ENCODE measurements around the gene UBE2I.
"Not testable (repeated sequence)": the region's sequence is repeated elsewhere in the genome, so short reads cannot be mapped to it uniquely, and the experiment has no call there.

The UBE2I gene

GRCh38 chr16:1283296-1283695, 26.1 kb upstream of the UBE2I start:
- Mint-ChIP-seq H3K9me3 (no peaks in the 10 kb centered on the region), H3K4me1 (ENCODE audit: low read depth) (no peaks in the 10 kb centered on the region), H3K27ac (no peak overlapping the region), H3K36me3 (ENCODE audit: low read depth) (no peaks in the 10 kb centered on the region), H3K27me3 (peaks cover 17% of the 10 kb centered on the region), H3K4me3 (no peak overlapping the region)
- no peak for DNase-seq

GRCh38 chr16:1283996-1284616, 25.3 kb upstream of the UBE2I start:
- no peaks in the 10 kb centered on the region for H3K4me1 Mint-ChIP-seq (ENCODE audit: low read depth)
- H3K4me3 Mint-ChIP-seq, result no peak overlapping the region
- DNase-seq, result no peak
- peaks cover 23% of the 10 kb centered on the region for H3K27me3 Mint-ChIP-seq
- no peaks in the 10 kb centered on the region for H3K9me3 Mint-ChIP-seq
- H3K36me3 Mint-ChIP-seq (ENCODE audit: low read depth), result no peaks in the 10 kb centered on the region
- H3K27ac Mint-ChIP-seq, result no peak overlapping the region

GRCh38 chr16:1285669-1286512, 23.5 kb upstream of the UBE2I start:
- DNase-seq, result no peak
- peaks cover 2% of the 10 kb centered on the region for H3K4me1 Mint-ChIP-seq (ENCODE audit: low read depth)
- H3K36me3 Mint-ChIP-seq (ENCODE audit: low read depth), result no peaks in the 10 kb centered on the region
- H3K4me3 Mint-ChIP-seq, result no peak overlapping the region
- H3K27me3 Mint-ChIP-seq, result peaks cover 39% of the 10 kb centered on the region
- no peak overlapping the region for H3K27ac Mint-ChIP-seq
- no peaks in the 10 kb centered on the region for H3K9me3 Mint-ChIP-seq

- Mint-ChIP-seq H3K27me3 (peaks cover 46% of the 10 kb centered on the region), H3K4me3 (no peak overlapping the region)
These were observed 22.8 kb upstream of the UBE2I start for GRCh38 chr16:1286513-1287094.

GRCh38 chr16:1287982-1288670, 21.3 kb upstream of the UBE2I start:
- H3K27ac Mint-ChIP-seq, result no peak overlapping the region
- no peaks in the 10 kb centered on the region for H3K36me3 Mint-ChIP-seq (ENCODE audit: low read depth)
- H3K9me3 Mint-ChIP-seq, result no peaks in the 10 kb centered on the region
- DNase-seq, result no peak
- H3K4me1 Mint-ChIP-seq (ENCODE audit: low read depth), result peaks cover 2% of the 10 kb centered on the region
- H3K4me3 Mint-ChIP-seq, result no peak overlapping the region
- H3K27me3 Mint-ChIP-seq, result peaks cover 55% of the 10 kb centered on the region

More at GRCh38 chr16:1286513-1287094, 22.8 kb upstream of the UBE2I start:
- H3K4me1 Mint-ChIP-seq (ENCODE audit: low read depth), result peaks cover 2% of the 10 kb centered on the region
- H3K27ac Mint-ChIP-seq, result no peak overlapping the region
- DNase-seq, result no peak
- H3K9me3 Mint-ChIP-seq, result no peaks in the 10 kb centered on the region
- H3K36me3 Mint-ChIP-seq (ENCODE audit: low read depth), result no peaks in the 10 kb centered on the region

- no peak for DNase-seq
- Mint-ChIP-seq H3K4me3 (no peak overlapping the region), H3K36me3 (ENCODE audit: low read depth) (no peaks in the 10 kb centered on the region), H3K4me1 (ENCODE audit: low read depth) (peaks cover 2% of the 10 kb centered on the region), H3K27ac (no peak overlapping the region), H3K9me3 (no peaks in the 10 kb centered on the region), H3K27me3 (peaks cover 58% of the 10 kb centered on the region)
These were observed 20.5 kb upstream of the UBE2I start for GRCh38 chr16:1288813-1289476.

GRCh38 chr16:1289477-1289866, 20.0 kb upstream of the UBE2I start:
- no peak for DNase-seq
- Mint-ChIP-seq H3K9me3 (no peaks in the 10 kb centered on the region), H3K4me1 (ENCODE audit: low read depth) (peaks cover 2% of the 10 kb centered on the region), H3K27ac (no peak overlapping the region), H3K27me3 (peaks cover 63% of the 10 kb centered on the region), H3K4me3 (no peak overlapping the region), H3K36me3 (ENCODE audit: low read depth) (no peaks in the 10 kb centered on the region)

- peaks cover 64% of the 10 kb centered on the region for H3K27me3 Mint-ChIP-seq
- no peak for DNase-seq
- H3K4me3 Mint-ChIP-seq, result no peak overlapping the region
- H3K36me3 Mint-ChIP-seq (ENCODE audit: low read depth), result no peaks in the 10 kb centered on the region
- H3K4me1 Mint-ChIP-seq (ENCODE audit: low read depth), result peaks cover 2% of the 10 kb centered on the region
- H3K9me3 Mint-ChIP-seq, result no peaks in the 10 kb centered on the region
- H3K27ac Mint-ChIP-seq, result no peak overlapping the region
These were observed 19.4 kb upstream of the UBE2I start for GRCh38 chr16:1290063-1290501.

GRCh38 chr16:1290860-1291575, 18.4 kb upstream of the UBE2I start:
- peaks cover 65% of the 10 kb centered on the region for H3K27me3 Mint-ChIP-seq

GRCh38 chr16:1291576-1291974, 17.9 kb upstream of the UBE2I start:
- Mint-ChIP-seq H3K27ac (no peak overlapping the region), H3K27me3 (peaks cover 60% of the 10 kb centered on the region), H3K4me1 (ENCODE audit: low read depth) (peaks cover 2% of the 10 kb centered on the region), H3K9me3 (no peaks in the 10 kb centered on the region), H3K36me3 (ENCODE audit: low read depth) (no peaks in the 10 kb centered on the region), H3K4me3 (no peak overlapping the region)
- no peak for DNase-seq

More at GRCh38 chr16:1290860-1291575, 18.4 kb upstream of the UBE2I start:
- H3K27ac Mint-ChIP-seq, result no peak overlapping the region
- H3K4me3 Mint-ChIP-seq, result no peak overlapping the region
- no peaks in the 10 kb centered on the region for H3K9me3 Mint-ChIP-seq
- DNase-seq, result no peak
- H3K36me3 Mint-ChIP-seq (ENCODE audit: low read depth), result no peaks in the 10 kb centered on the region
- H3K4me1 Mint-ChIP-seq (ENCODE audit: low read depth), result peaks cover 2% of the 10 kb centered on the region

- H3K27ac Mint-ChIP-seq; H3K4me3 Mint-ChIP-seq; DNase-seq; H3K36me3 Mint-ChIP-seq (ENCODE audit: low read depth); H3K4me1 Mint-ChIP-seq (ENCODE audit: low read depth); H3K9me3 Mint-ChIP-seq: not testable (repeated sequence)
- H3K27me3 Mint-ChIP-seq, result peaks cover 65% of the 10 kb centered on the region
These were observed 17.2 kb upstream of the UBE2I start for GRCh38 chr16:1292208-1292607.

- H3K27ac Mint-ChIP-seq; H3K36me3 Mint-ChIP-seq (ENCODE audit: low read depth); H3K4me1 Mint-ChIP-seq (ENCODE audit: low read depth); H3K9me3 Mint-ChIP-seq; H3K4me3 Mint-ChIP-seq; DNase-seq: not testable (repeated sequence)
- H3K27me3 Mint-ChIP-seq, result peaks cover 63% of the 10 kb centered on the region
These were observed 16.6 kb upstream of the UBE2I start for GRCh38 chr16:1292808-1293207.

GRCh38 chr16:1293921-1294656, 15.3 kb upstream of the UBE2I start:
- Mint-ChIP-seq H3K36me3 (ENCODE audit: low read depth) (no peaks in the 10 kb centered on the region), H3K27me3 (peaks cover 60% of the 10 kb centered on the region), H3K27ac (no peak overlapping the region), H3K4me1 (ENCODE audit: low read depth) (peaks cover 9% of the 10 kb centered on the region), H3K9me3 (no peaks in the 10 kb centered on the region), H3K4me3 (no peak overlapping the region)
- DNase-seq, result no peak
